A673 (cell line): ENCODE results near the gene EPB41. TPM values are rescaled to one million over a fixed set of nuclear protein-coding genes. Genes with fewer than 3 reads are reported as not detected.
A peak's percentile ranks its signal among the peaks of the same experiment; 100 is the strongest.

Source experiments
- BruUV-seq: library from RNA; stranded (reverse); fragments of 400-500 nt; replicated peaks from 2 replicates; lab custom pipeline; 2021; lab: Mats Ljungman, UMichigan
- CTCF ChIA-PET: fragments of 300-600 bp; sonication (Branson Sonifier 250); formaldehyde crosslinking; loops from one replicate; lab custom pipeline; 2022; ENCODE audit warnings: antibody characterized with exemption; lab: Charles Lee
- POLR2A ChIA-PET: fragments of 300-600 bp; sonication (Branson Sonifier 250); formaldehyde crosslinking; loops from one replicate; lab custom pipeline; 2022; ENCODE audit warnings: antibody characterized with exemption; ENCODE audit not compliant: low non-redundant PET; lab: Charles Lee
- DNase-seq: peaks from one replicate; pipeline ENCODE4 v3.0.0-alpha.2; 2015; ENCODE audit warnings: low spot score
- H3K27ac ChIP-seq: fragments of 200-600 bp; sonication (generic); 2 replicates; pipeline ENCODE4 v1.5.1; 2016; ENCODE audit warnings: mixed run types, low read depth, mild to moderate bottlenecking, mixed read lengths, antibody characterized with exemption, low read length; ENCODE audit not compliant: poor library complexity, severe bottlenecking
- H3K27me3 ChIP-seq: fragments of 200-600 bp; sonication (generic); replicated peaks from 2 replicates; pipeline ENCODE4 v1.6.1; 2017; ENCODE audit warnings: mixed run types, low read depth, mild to moderate bottlenecking, mixed read lengths, antibody characterized with exemption, low read length; ENCODE audit not compliant: insufficient read depth, poor library complexity
- H3K36me3 ChIP-seq: fragments of 200-600 bp; sonication (generic); 2 replicates; pipeline ENCODE4 v1.6.1; 2016; ENCODE audit warnings: mixed run types, mild to moderate bottlenecking, mixed read lengths, antibody characterized with exemption, low read length; ENCODE audit not compliant: insufficient read depth, poor library complexity, severe bottlenecking
- H3K4me1 ChIP-seq: fragments of 200-600 bp; sonication (generic); 2 replicates; pipeline ENCODE4 v1.6.1; 2017; ENCODE audit warnings: mixed run types, mild to moderate bottlenecking, mixed read lengths, antibody characterized with exemption, low read length; ENCODE audit not compliant: insufficient read depth, poor library complexity, severe bottlenecking
- H3K4me3 ChIP-seq: fragments of 200-600 bp; sonication (generic); 2 replicates; pipeline ENCODE4 v1.5.1; 2016; ENCODE audit warnings: low read depth, mixed run types, mild to moderate bottlenecking, mixed read lengths, low read length; ENCODE audit not compliant: poor library complexity, severe bottlenecking
- H3K9me3 ChIP-seq: fragments of 200-600 bp; sonication (generic); 2 replicates; pipeline ENCODE4 v1.6.1; 2016; ENCODE audit warnings: mixed run types, low read depth, mild to moderate bottlenecking, mixed read lengths, antibody characterized with exemption, low read length; ENCODE audit not compliant: poor library complexity, severe bottlenecking
- CTCF ChIP-seq: fragments of 300-800, 200-600 bp; sonication (generic); conservative IDR thresholded peaks from 2 replicates; pipeline ENCODE4 v1.5.1; 2017; ENCODE audit warnings: low read depth, mild to moderate bottlenecking, antibody characterized with exemption, low read length, moderate library complexity, mixed read lengths
- EZH2 ChIP-seq: fragments of 200-600 bp; sonication (generic); IDR thresholded peaks from 2 replicates; pipeline ENCODE4 v1.6.1; 2017; ENCODE audit warnings: borderline replicate concordance, low read depth, mild to moderate bottlenecking, mixed read lengths, antibody characterized with exemption, low read length; ENCODE audit not compliant: poor library complexity, severe bottlenecking
- intact Hi-C: fragments of 100-400 bp; cut with micrococcal nuclease; formaldehyde crosslinking; loops from one replicate; pipeline ENCODE4 v1.10.0; 2022; ENCODE audit not compliant: unreplicated experiment
- total RNA-seq: library from RNA; stranded (reverse); gene quantifications from 2 replicates; pipeline ENCODE4 v1.2.3, GENCODE V29; 2021

Gene EPB41
- total RNA-seq, 1 experiment from 2014 or later: 337 TPM

DNA sequence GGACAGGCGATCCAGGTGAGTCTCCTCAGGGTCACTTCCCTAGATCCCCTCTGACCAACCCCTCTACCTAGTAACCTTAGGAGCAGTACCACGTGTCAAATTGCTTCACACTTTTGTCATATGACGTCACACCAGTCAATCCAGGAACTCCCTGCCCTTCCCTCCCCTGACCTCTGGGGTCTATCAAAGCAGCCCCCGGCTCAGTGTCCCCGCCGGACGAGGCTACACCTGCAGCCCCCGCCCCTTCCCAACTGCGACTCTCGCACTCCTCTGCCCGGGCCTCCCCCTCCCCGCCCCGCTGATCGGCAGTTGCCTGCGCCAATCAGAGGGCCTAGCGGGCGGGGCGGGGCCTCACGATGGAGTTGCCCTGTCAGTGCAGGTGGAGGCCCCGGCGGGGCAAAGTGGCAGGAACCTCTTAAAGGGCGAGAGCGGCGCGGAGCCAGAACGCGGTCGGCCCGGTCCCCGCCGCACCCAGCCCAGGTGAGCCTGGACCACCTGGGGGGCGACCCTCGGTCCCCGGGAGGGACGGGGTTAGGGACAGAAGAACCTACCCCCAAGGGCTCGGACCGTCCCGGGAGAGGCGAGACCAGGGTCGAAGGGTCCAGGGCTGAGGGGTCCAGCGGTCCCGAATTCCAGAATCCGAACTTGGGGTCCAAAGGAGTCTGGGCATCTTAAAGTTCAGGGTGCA lies 27.5 kb upstream of the EPB41 start:
- H3K4me1 ChIP-seq: peaks cover 68% of the 10 kb centered on the region
- TF ChIP-seq CTCF: no peak
- no peak for TF ChIP-seq EZH2
- H3K36me3 ChIP-seq: no peaks in the 10 kb centered on the region
- H3K4me3 ChIP-seq: peak overlapping the region; percentile 98
- no peaks in the 10 kb centered on the region for H3K9me3 ChIP-seq
- POLR2A ChIA-PET: no interaction called here
- H3K27ac ChIP-seq: peak overlapping the region; percentile 95
- no TSS peak for BruUV-seq
- intact Hi-C loops: loop anchor here (5.0 kb wide), 1 partner anchor 100 kb away; no protein-coding TSS in a partner anchor
- peak; percentile 94 for DNase-seq
- CTCF ChIA-PET: no interaction called here
- H3K27me3 ChIP-seq: no peaks in the 10 kb centered on the region

DNA sequence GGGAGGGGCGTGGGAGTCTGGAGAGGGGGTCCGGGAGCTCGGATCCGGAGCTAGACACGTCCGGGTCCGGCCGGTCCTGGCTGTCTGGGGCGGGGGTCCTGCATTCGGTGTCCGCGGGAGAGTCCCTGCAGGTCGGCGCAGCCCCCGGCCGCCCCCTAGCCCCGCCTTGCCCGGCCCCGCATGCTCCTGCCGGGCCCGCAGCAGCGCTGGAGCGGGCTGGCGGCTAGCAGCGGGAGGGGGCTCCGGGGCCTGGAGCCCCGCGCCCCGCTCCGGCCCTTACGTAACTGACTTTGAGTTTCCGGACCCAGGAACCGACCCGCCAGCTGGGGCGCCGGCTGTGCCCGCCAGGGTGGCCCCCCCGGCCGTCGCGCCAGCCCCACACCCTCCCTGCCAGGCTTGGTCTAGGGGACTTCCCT lies 26.9 kb upstream of the EPB41 start:
- Histone ChIP-seq H3K9me3 (no peaks in the 10 kb centered on the region), H3K27me3 (no peaks in the 10 kb centered on the region), H3K4me3 (peak overlapping the region; percentile 98), H3K4me1 (peaks cover 64% of the 10 kb centered on the region), H3K36me3 (no peaks in the 10 kb centered on the region), H3K27ac (peak overlapping the region; percentile 95)
- ChIA-PET CTCF (interaction anchor here (1.1 to 1.6 kb wide), 2 partner anchors 10 to 146 kb away, joined by 3 to 4 read pairs; no protein-coding TSS in a partner anchor), POLR2A (interaction anchor here (0.8 kb wide), 1 partner anchor 142 kb away, joined by 3 read pairs; no protein-coding TSS in a partner anchor)
- DNase-seq: no peak
- no peak for TF ChIP-seq CTCF
- no peak for TF ChIP-seq EZH2
- no TSS peak for BruUV-seq
- intact Hi-C loops: loop anchor here (5.0 kb wide), 1 partner anchor 100 kb away; no protein-coding TSS in a partner anchor

- peak; percentile 62 for DNase-seq
Measured at GRCh38 chr1:28887835-28888682, 26.3 kb upstream of the EPB41 start.

More at GRCh38 chr1:28887835-28888682, 26.3 kb upstream of the EPB41 start:
- H3K4me1 ChIP-seq: peaks cover 60% of the 10 kb centered on the region
- intact Hi-C loops: loop anchor here (5.0 kb wide), 1 partner anchor 99 kb away; no protein-coding TSS in a partner anchor
- peak overlapping the region; percentile 98 for H3K4me3 ChIP-seq
- BruUV-seq: no TSS peak
- no peaks in the 10 kb centered on the region for H3K27me3 ChIP-seq
- peak overlapping the region; percentile 95 for H3K27ac ChIP-seq
- ChIA-PET CTCF (interaction anchor here (1.1 to 1.6 kb wide), 2 partner anchors 11 to 145 kb away, joined by 3 to 4 read pairs; no protein-coding TSS in a partner anchor), POLR2A (interaction anchor here (0.8 kb wide), 1 partner anchor 142 kb away, joined by 3 read pairs; no protein-coding TSS in a partner anchor)
- H3K36me3 ChIP-seq: no peaks in the 10 kb centered on the region
- H3K9me3 ChIP-seq: no peaks in the 10 kb centered on the region
- TF ChIP-seq CTCF: no peak
- no peak for TF ChIP-seq EZH2
